ENCODE results near the gene HADHA.

- no peak for TF ChIP-seq CTCF (IDR thresholded peaks at IDR 0.05; ENCODE audit: low read length)
- TF ChIP-seq EZH2 (IDR thresholded peaks at IDR 0.05; ENCODE audit: borderline replicate concordance, low read length) = no peak
Observed at GRCh38 chr2:26189123-26189522, 55.3 kb downstream of the HADHA start.
